Measurements from ENCODE around the gene CTIF. TPM values are rescaled to one million over a fixed set of nuclear protein-coding genes. Genes with fewer than 3 reads are reported as not detected.

CTIF gene
- total RNA-seq, 1 donor from 2014 or later = 54.8 TPM

- ATAC-seq (no peak), DNase-seq (peak; percentile 28)
- Histone ChIP-seq H3K36me3 (no peaks in the 10 kb centered on the region), H3K4me3 (no peak overlapping the region), H3K27me3 (ENCODE audit: low read depth) (no peaks in the 10 kb centered on the region), H3K9me3 (no peaks in the 10 kb centered on the region), H3K27ac (peak overlapping the region; percentile 51), H3K4me1 (peaks cover 63% of the 10 kb centered on the region)
- no peak for TF ChIP-seq CTCF (IDR thresholded peaks at IDR 0.05)
- intact Hi-C loops (cut with DNase I) = no loop called here
Observed at GRCh38 chr18:48827291-48828193, 288.7 kb downstream of the CTIF start.

GRCh38 chr18:48828194-48828545, 289.3 kb downstream of the CTIF start:
- DNase-seq = no peak
- intact Hi-C loops (cut with DNase I) = no loop called here
- no peaks in the 10 kb centered on the region for H3K36me3 ChIP-seq
- no peak overlapping the region for H3K27ac ChIP-seq
- H3K4me1 ChIP-seq = peaks cover 69% of the 10 kb centered on the region
- ATAC-seq = no peak
- TF ChIP-seq CTCF (IDR thresholded peaks at IDR 0.05) = no peak
- no peak overlapping the region for H3K4me3 ChIP-seq
- H3K9me3 ChIP-seq = no peaks in the 10 kb centered on the region
- H3K27me3 ChIP-seq (ENCODE audit: low read depth) = no peaks in the 10 kb centered on the region

- intact Hi-C loops (cut with DNase I) = no loop called here
- Histone ChIP-seq H3K27ac (no peak overlapping the region), H3K36me3 (no peaks in the 10 kb centered on the region), H3K4me3 (no peak overlapping the region), H3K27me3 (ENCODE audit: low read depth) (no peaks in the 10 kb centered on the region), H3K4me1 (peaks cover 76% of the 10 kb centered on the region), H3K9me3 (no peaks in the 10 kb centered on the region)
- no peak for TF ChIP-seq CTCF (IDR thresholded peaks at IDR 0.05)
- ATAC-seq = no peak
- DNase-seq = peak; percentile 28
Observed at GRCh38 chr18:48828691-48829442, 290.0 kb downstream of the CTIF start.

GRCh38 chr18:48829443-48830149, 290.8 kb downstream of the CTIF start:
- DNase-seq = peak; percentile 51
- peaks cover 83% of the 10 kb centered on the region for H3K4me1 ChIP-seq
- intact Hi-C loops (cut with DNase I) = no loop called here

More at GRCh38 chr18:48829443-48830149, 290.8 kb downstream of the CTIF start:
- H3K4me3 ChIP-seq = no peak overlapping the region
- no peak for ATAC-seq
- H3K9me3 ChIP-seq = no peaks in the 10 kb centered on the region
- no peaks in the 10 kb centered on the region for H3K27me3 ChIP-seq (ENCODE audit: low read depth)
- TF ChIP-seq CTCF (IDR thresholded peaks at IDR 0.05) = no peak
- H3K36me3 ChIP-seq = no peaks in the 10 kb centered on the region
- H3K27ac ChIP-seq = no peak overlapping the region
